Mucosa of rectum (tissue), 2 donors: ENCODE data around the gene PIK3CG.
"Not testable (repeated sequence)": the region's sequence is repeated elsewhere in the genome, so short reads cannot be mapped to it uniquely, and the experiment has no call there.

ENCODE experiments used
- H3K27ac ChIP-seq, 2 donors: one replicate each; pipeline ENCODE4 v1.7.0; 2013; ENCODE audit warnings: inconsistent platforms in 2 of 2, low read depth in 2 of 2, low read length in 2 of 2
- H3K27me3 ChIP-seq, 2 donors: one replicate each; pipeline ENCODE4 v1.7.0; 2013; ENCODE audit warnings: low read length in 2 of 2; ENCODE audit not compliant: control insufficient read depth in 2 of 2, insufficient read depth in 2 of 2
- H3K36me3 ChIP-seq, 2 donors: one replicate each; pipeline ENCODE4 v1.7.0; 2013; ENCODE audit warnings: low read length in 2 of 2; ENCODE audit not compliant: control insufficient read depth in 2 of 2, insufficient read depth in 2 of 2
- H3K4me1 ChIP-seq, 2 donors: one replicate each; pipeline ENCODE4 v1.7.0; 2013; ENCODE audit warnings: low read length in 2 of 2, mild to moderate bottlenecking in 1 of 2; ENCODE audit not compliant: control insufficient read depth in 2 of 2, insufficient read depth in 2 of 2
- H3K4me3 ChIP-seq, 2 donors: one replicate each; pipeline ENCODE4 v1.7.0; 2013; ENCODE audit warnings: low read length in 2 of 2
- H3K9ac ChIP-seq, 2 donors: one replicate each; pipeline ENCODE4 v1.7.0; 2013; ENCODE audit warnings: low read length in 2 of 2, low read depth in 1 of 2, mild to moderate bottlenecking in 1 of 2
- H3K9me3 ChIP-seq, 2 donors: one replicate each; pipeline ENCODE4 v1.7.0; 2013; ENCODE audit warnings: low read length in 2 of 2; ENCODE audit not compliant: control insufficient read depth in 2 of 2
- donor health status: healthy.
- donor health status: Normal muscosa, but diverticular disease.

Gene PIK3CG

DNA sequence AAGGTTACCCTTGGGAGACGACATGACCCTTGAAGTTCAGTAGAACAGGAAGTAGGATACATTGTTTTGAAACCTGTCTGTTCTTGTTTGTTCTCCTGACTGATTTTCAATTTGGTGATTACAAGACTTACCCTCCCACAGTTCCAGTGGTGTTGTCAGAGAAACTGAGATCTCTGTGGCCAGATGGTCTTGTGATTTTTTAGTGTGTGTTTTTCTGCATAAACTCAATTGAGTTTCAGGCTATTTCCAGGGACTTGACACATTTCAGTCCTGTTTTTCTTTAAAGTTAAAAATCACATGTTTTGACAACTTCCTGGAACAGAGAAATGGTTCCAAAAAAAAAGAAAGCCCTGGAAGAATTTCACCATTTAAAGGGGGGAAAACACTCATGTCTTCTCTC, 22.3 kb downstream of the PIK3CG start:
- H3K9me3 ChIP-seq, result no peaks in the 10 kb centered on the region
- H3K4me3 ChIP-seq, result no peak overlapping the region
- H3K36me3 ChIP-seq, result peaks cover 0 to 10% of the 10 kb centered on the region in 2 donors
- H3K27me3 ChIP-seq, result no peaks in the 10 kb centered on the region
- H3K4me1 ChIP-seq, result no peaks in the 10 kb centered on the region
- H3K9ac ChIP-seq, result no peak overlapping the region
- H3K27ac ChIP-seq, result no peak overlapping the region

DNA sequence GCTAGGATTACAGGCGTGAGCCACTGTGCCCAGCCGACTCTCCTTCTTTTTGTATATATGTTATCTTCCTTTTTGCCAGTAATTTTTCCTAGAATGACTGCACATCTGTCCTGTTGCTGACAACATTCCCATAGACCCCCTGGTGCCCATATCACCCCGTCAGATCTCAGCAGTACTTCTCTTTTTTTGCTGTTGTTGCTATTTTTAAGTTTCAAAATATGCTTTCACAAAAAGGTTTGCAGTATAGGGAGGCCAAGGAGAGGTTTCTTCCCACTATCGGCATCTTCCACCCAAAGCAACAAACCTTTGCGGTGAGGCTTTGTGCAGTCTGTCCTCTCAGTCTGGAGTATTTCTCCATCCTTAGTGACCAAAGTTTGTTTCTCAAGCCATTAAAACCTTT, 23.1 kb downstream of the PIK3CG start:
- Histone ChIP-seq H3K9ac (no peak overlapping the region), H3K27ac (no peak overlapping the region), H3K4me1 (no peaks in the 10 kb centered on the region), H3K4me3 (no peak overlapping the region), H3K36me3 (peaks cover 0 to 10% of the 10 kb centered on the region in 2 donors), H3K27me3 (no peaks in the 10 kb centered on the region), H3K9me3 (no peaks in the 10 kb centered on the region)

DNA sequence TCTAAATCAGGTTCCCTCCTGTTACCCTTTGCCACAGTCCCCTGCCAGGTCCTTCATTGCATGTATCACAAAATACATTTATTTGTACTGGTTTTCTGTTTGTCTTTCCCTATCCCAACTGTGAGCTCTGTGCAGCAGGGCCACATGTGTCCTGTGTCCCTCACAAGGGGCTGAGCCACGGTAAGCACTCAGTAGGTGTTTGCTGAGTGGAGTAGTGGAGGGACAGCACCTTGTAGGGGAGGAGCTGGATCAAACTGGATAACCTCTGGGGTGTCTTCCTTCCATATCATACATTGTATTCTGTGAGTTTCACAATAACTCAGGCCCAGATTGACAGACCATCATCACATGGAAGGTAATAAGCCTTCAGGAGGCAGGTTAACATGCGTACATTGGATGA, 25.9 kb downstream of the PIK3CG start:
- Histone ChIP-seq H3K4me1 (no peaks in the 10 kb centered on the region), H3K36me3 (peaks cover 0 to 8% of the 10 kb centered on the region in 2 donors), H3K27ac (no peak overlapping the region), H3K9me3 (no peaks in the 10 kb centered on the region), H3K9ac (no peak overlapping the region), H3K4me3 (no peak overlapping the region), H3K27me3 (no peaks in the 10 kb centered on the region)

DNA sequence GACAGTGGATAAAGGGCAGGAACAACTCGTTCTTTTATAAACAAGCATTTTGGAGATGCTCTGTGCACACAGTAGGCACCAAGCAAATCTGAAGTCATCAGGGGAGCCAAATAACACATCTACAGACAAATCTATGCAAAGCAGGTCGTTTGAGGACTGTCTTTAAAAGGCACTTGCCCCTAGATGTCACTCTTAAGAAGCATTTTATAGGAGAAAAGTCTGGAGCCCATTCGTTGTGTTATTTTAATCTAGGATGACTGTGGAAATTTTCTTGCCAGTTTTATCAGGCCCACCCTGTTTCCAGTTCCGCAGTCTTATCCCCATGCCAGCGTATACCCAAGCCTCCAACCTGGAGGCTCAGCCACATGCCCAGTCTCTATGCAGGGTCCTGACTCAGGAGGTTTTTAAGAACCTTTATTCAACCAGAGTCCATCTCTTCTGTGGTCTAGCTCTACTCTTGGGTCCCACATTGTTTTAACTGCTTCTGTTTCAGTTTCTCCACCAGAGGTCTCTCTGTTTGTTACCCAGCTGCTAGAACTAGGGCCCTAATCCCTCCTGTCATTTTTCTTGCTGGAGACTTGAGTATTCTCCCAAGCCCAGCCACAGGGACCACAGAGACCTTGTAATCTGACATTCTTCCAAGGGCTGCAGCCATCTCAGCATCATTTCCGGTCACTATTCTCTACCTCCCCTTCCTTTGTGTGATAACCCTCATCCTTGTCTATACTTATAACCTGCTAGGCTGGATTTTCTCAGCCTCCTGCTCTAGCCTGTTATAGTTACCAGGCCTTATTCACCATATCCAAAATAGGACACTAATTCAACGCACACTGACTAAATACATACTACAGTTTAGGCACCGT, 26.7 kb downstream of the PIK3CG start:
- H3K9ac ChIP-seq, result no peak overlapping the region
- H3K9me3 ChIP-seq, result no peaks in the 10 kb centered on the region
- no peaks in the 10 kb centered on the region for H3K4me1 ChIP-seq
- no peak overlapping the region for H3K27ac ChIP-seq
- H3K27me3 ChIP-seq, result no peaks in the 10 kb centered on the region
- no peak overlapping the region for H3K4me3 ChIP-seq
- peaks cover 0 to 8% of the 10 kb centered on the region in 2 donors for H3K36me3 ChIP-seq

DNA sequence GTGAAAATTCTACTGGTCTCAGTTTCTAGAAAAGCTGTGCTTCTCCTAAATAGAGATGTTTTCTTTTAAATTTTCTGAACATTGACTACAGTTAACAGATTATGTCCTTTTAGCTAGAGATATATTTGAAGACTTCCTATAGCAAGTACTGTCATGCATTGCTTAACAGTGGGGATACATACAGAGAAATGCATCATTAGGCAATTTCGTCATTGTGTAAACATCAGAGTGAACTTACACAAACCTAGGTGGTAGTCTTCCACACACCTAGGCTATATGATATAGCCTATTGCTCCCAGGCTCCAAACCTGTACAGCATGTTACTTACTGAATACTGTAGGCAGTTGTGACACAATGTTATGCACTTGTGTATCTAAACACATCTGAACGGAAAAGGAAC, 28.5 kb downstream of the PIK3CG start:
- no peaks in the 10 kb centered on the region for H3K4me1 ChIP-seq
- peaks cover 0 to 5% of the 10 kb centered on the region in 2 donors for H3K36me3 ChIP-seq
- H3K4me3 ChIP-seq, result no peak overlapping the region
- H3K27me3 ChIP-seq, result no peaks in the 10 kb centered on the region
- H3K27ac ChIP-seq, result no peak overlapping the region
- H3K9me3 ChIP-seq, result no peaks in the 10 kb centered on the region
- H3K9ac ChIP-seq, result no peak overlapping the region

DNA sequence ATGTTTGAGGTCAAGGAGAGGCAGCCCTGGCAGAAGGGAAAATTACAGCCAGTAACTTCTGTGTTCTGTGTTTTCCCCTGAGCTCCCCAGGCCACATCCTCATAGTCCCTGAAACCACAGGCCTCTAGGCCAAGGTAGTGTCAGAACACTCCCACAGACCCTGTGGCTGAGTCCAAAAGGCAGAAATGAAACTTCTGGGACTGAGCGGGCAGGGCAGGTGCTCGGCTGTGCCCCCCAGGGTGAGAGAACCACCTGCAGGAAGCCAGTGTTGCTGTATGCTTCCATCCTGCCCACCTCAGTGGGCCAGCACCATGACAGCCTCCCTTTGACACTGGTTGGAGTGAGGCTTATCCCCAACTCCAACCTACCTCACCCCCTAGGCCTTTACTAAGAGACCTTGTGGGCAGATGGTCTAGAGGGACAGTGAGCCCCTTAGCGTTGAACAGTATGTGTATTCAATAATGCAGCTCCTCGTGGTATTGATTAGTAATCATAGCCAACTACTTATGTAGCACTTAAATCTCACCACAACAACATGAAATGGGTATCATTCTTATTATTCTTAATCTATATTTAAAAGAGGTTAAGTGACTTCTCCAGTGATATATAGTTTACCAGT, 30.3 kb downstream of the PIK3CG start:
- H3K27ac ChIP-seq, result no peak overlapping the region
- H3K27me3 ChIP-seq, result no peaks in the 10 kb centered on the region
- no peaks in the 10 kb centered on the region for H3K4me1 ChIP-seq
- H3K4me3 ChIP-seq, result no peak overlapping the region
- no peaks in the 10 kb centered on the region for H3K9me3 ChIP-seq
- H3K9ac ChIP-seq, result no peak overlapping the region
- peaks cover 0 to 5% of the 10 kb centered on the region in 2 donors for H3K36me3 ChIP-seq

DNA sequence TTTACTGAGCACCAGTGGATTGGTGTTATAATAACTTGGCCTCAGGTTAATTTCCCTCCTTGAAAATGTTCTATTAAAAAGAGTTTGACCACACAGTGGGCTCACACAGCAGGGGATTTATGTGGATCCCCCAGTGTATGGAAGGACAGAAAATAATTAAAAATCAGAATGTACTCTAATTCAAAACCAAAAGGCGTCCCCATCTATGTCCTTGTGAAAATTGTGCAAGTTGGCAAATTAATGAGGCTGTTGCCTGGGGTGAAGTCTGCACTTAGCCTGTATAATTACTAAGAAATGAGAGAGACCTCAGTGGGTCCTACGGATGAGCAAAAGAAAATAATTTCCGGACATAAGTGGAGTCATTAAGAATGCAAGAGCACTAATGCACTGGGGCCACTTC, 31.1 kb downstream of the PIK3CG start:
- H3K27me3 ChIP-seq, result no peaks in the 10 kb centered on the region
- no peaks in the 10 kb centered on the region for H3K4me1 ChIP-seq
- H3K9me3 ChIP-seq, result no peaks in the 10 kb centered on the region
- H3K36me3 ChIP-seq, result peaks cover 0 to under 1% of the 10 kb centered on the region in 2 donors
- H3K4me3 ChIP-seq, result no peak overlapping the region
- H3K27ac ChIP-seq, result no peak overlapping the region
- no peak overlapping the region for H3K9ac ChIP-seq

DNA sequence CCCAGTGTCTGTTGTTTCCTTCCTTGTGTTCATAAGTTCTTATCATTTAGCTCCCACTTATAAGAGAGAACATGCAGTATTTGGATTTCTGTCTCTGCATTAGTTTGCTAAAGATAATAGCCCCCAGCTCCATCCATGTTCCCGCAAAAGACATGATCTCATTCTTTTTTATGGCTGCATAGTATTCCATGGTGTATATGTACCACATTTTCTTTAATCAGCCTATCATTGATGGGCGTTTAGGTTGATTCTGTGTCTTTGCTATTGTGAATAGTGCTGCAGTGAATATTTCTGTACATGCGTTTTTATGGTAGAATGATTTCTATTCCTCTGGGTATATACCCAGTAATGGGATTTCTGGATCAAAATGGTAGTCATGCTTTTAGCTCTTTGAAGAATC, 32.5 kb downstream of the PIK3CG start:
- not testable (repeated sequence) for H3K4me1 ChIP-seq, H3K36me3 ChIP-seq, H3K4me3 ChIP-seq, H3K27me3 ChIP-seq, H3K27ac ChIP-seq, H3K9ac ChIP-seq, H3K9me3 ChIP-seq

DNA sequence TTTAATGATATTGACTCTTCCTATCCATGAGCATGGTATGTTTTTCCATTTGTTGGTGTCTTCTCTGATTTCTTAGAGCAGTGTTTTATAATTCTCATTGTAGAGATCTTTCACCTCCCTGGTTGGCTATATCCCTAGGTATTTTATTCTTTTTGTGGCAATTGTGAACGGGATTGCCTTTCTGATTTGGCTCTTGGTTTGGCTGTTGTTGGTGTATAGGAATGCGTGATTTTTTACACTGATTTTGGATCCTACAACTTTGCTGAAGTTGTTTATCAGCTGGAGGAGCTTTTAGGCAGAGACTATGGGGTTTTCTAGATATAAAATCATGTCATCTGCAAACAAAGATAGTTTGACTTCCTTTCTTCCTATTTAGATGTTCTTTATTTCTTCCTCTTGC, 33.9 kb downstream of the PIK3CG start:
- not testable (repeated sequence) for H3K9ac ChIP-seq, H3K4me1 ChIP-seq

DNA sequence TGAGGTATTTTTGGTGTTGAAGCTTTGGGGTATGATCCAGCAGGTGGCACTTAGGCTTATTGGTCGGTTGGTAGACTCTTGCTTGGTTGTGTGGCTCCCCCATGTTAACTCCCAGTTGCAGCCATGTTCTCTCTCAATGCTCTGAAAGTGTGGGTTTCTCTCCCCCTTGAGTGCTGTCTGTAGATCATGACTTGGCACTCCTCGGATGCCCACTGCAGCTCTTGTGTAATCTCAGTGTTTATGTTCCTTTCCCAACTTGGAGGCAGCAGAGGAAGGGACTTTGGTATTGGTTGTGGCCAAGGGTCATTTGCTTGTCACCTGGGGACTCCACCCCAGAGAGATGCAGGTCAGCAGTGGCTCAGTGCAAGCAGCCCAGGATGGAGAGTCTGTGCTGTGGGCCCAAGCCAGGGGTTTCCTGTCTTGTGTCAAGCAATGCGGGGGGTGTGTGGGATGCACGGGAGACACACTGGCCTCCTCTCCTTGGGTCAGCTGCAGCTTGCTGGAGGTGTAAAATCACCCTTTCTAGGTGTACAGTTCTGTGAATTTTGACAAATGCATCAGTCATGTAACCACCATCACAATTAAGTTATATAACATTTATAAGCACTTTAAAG, 36.9 kb downstream of the PIK3CG start:
- Histone ChIP-seq H3K9me3 (no peaks in the 10 kb centered on the region), H3K27me3 (no peaks in the 10 kb centered on the region), H3K4me1 (no peaks in the 10 kb centered on the region), H3K27ac (no peak overlapping the region), H3K36me3 (no peaks in the 10 kb centered on the region), H3K9ac (no peak overlapping the region), H3K4me3 (no peak overlapping the region)

More for the DNA sequence above, 33.9 kb downstream of the PIK3CG start:
- H3K27ac ChIP-seq, H3K4me3 ChIP-seq, H3K9me3 ChIP-seq, H3K36me3 ChIP-seq, H3K27me3 ChIP-seq: not testable (repeated sequence)
